HEK293 (cell line): ENCODE data around the gene GHRH.

ENCODE experiments used
- CTCF ChIP-seq: fragments of 450-650 bp; formaldehyde crosslinking; IDR thresholded peaks from 2 replicates; pipeline ENCODE4 v1.5.1; 2016; ENCODE audit warnings: missing biosample characterization, missing genetic modification characterization
- KLF16 ChIP-seq: fragments of 450-650 bp; formaldehyde crosslinking; IDR thresholded peaks from 2 replicates; pipeline ENCODE4 v1.5.1; 2017; ENCODE audit warnings: missing biosample characterization, missing genetic modification characterization
- MEIS1 ChIP-seq: sonication (generic); formaldehyde crosslinking; IDR thresholded peaks from 2 replicates; pipeline ENCODE4 v1.8.1; 2022; ENCODE audit warnings: missing genetic modification reagents, mild to moderate bottlenecking, borderline replicate concordance
- RBAK ChIP-seq: fragments of 450-650 bp; formaldehyde crosslinking; IDR thresholded peaks from 2 replicates; pipeline ENCODE4 v1.5.1; 2016; ENCODE audit warnings: missing biosample characterization, missing genetic modification characterization
- SETDB1 ChIP-seq: IDR thresholded peaks from one replicate; pipeline ENCODE4 v1.6.1; 2017; ENCODE audit warnings: mild to moderate bottlenecking, low read length, moderate library complexity, mixed read lengths; ENCODE audit not compliant: insufficient read length
- SP7 ChIP-seq: fragments of 450-650 bp; formaldehyde crosslinking; IDR thresholded peaks from 2 replicates; pipeline ENCODE4 v1.5.1; 2016; ENCODE audit warnings: missing biosample characterization, missing genetic modification characterization
- ZBTB8A ChIP-seq: fragments of 450-650 bp; formaldehyde crosslinking; IDR thresholded peaks from 2 replicates; pipeline ENCODE4 v1.5.1; 2016; ENCODE audit warnings: missing biosample characterization, missing genetic modification characterization
- ZNF23 ChIP-seq: fragments of 450-650 bp; formaldehyde crosslinking; IDR thresholded peaks from 2 replicates; pipeline ENCODE4 v1.5.1; 2016; ENCODE audit warnings: missing biosample characterization, missing genetic modification characterization, borderline replicate concordance
- ZNF350 ChIP-seq: fragments of 450-650 bp; formaldehyde crosslinking; IDR thresholded peaks from 2 replicates; pipeline ENCODE4 v1.5.0; 2017; ENCODE audit warnings: missing biosample characterization, mild to moderate bottlenecking, missing genetic modification characterization
- ZNF510 ChIP-seq: fragments of 450-650 bp; formaldehyde crosslinking; IDR thresholded peaks from 2 replicates; pipeline ENCODE4 v1.5.1; 2018; ENCODE audit warnings: mild to moderate bottlenecking, missing genetic modification characterization, missing biosample characterization; ENCODE audit not compliant: insufficient replicate concordance
- ZNF629 ChIP-seq: fragments of 450-650 bp; formaldehyde crosslinking; IDR thresholded peaks from 2 replicates; pipeline ENCODE4 v1.5.1; 2017; ENCODE audit warnings: missing biosample characterization, missing genetic modification characterization
- ZSCAN5A ChIP-seq: fragments of 450-650 bp; formaldehyde crosslinking; IDR thresholded peaks from 2 replicates; pipeline ENCODE4 v1.5.1; 2016; ENCODE audit warnings: missing biosample characterization, missing genetic modification characterization

GRCh38 chr20:37246736-37247135 lies 14.9 kb downstream of the GHRH start:
- TF ChIP-seq ZBTB8A (tag by site-specific recombination), result no peak
- TF ChIP-seq ZSCAN5A (tag by site-specific recombination), result no peak
- TF ChIP-seq CTCF (tag by site-specific recombination), result no peak
- TF ChIP-seq ZNF350 (tag by site-specific recombination), result no peak
- no peak for TF ChIP-seq MEIS1 (CRISPR knock-in tag)
- no peak for TF ChIP-seq ZNF629
- no peak for TF ChIP-seq KLF16 (tag by site-specific recombination)
- TF ChIP-seq SETDB1, result no peak
- TF ChIP-seq SP7 (tag by site-specific recombination), result no peak
- TF ChIP-seq ZNF510, result no peak
- TF ChIP-seq RBAK, result no peak
- TF ChIP-seq ZNF23 (tag by site-specific recombination), result no peak
